GM23338 (cell line): ENCODE measurements around the gene HENMT1. TPM values are rescaled to one million over a fixed set of nuclear protein-coding genes. Genes with fewer than 3 reads are reported as not detected.

ENCODE experiments used
- ATAC-seq: fragments of 200-7000 bp; cut with Tn5 transposase; 3 replicates; pipeline ENCODE4 v1.9.1; 2020
- DNase-seq: peaks from one replicate; pipeline ENCODE4 v3.0.0-alpha.2; 2015; ENCODE audit warnings: low spot score
- H2AFZ ChIP-seq: fragments of 200-600 bp; sonication (generic); 2 replicates; pipeline ENCODE4 v1.8.0; 2016; ENCODE audit warnings: antibody characterized with exemption, mild to moderate bottlenecking, moderate library complexity
- H3F3A ChIP-seq: fragments of 200-600 bp; sonication (generic); replicated peaks from 2 replicates; pipeline ENCODE4 v1.8.0; 2017; ENCODE audit warnings: antibody characterized with exemption, mixed run types, low read depth
- H3K27ac ChIP-seq: fragments of 200-600 bp; sonication (generic); 2 replicates; pipeline ENCODE4 v1.6.1; 2016; ENCODE audit warnings: low read depth
- H3K27me3 ChIP-seq: fragments of 200-600 bp; sonication (generic); 2 replicates; pipeline ENCODE4 v1.8.0; 2016; ENCODE audit warnings: mild to moderate bottlenecking, mixed run types, moderate library complexity; ENCODE audit not compliant: insufficient read depth
- H3K36me3 ChIP-seq: fragments of 200-600 bp; sonication (generic); 2 replicates; pipeline ENCODE4 v1.8.0; 2016; ENCODE audit warnings: mild to moderate bottlenecking; ENCODE audit not compliant: insufficient read depth
- H3K4me1 ChIP-seq: fragments of 200-600 bp; sonication (generic); 2 replicates; pipeline ENCODE4 v1.8.0; 2016; ENCODE audit warnings: mild to moderate bottlenecking, moderate library complexity; ENCODE audit not compliant: insufficient read depth
- H3K4me2 ChIP-seq: fragments of 200-600 bp; sonication (generic); 2 replicates; pipeline ENCODE4 v1.7.1; 2017; ENCODE audit warnings: mixed run types
- H3K4me3 ChIP-seq: fragments of 200-600 bp; sonication (generic); 2 replicates; pipeline ENCODE4 v1.6.1; 2016; ENCODE audit warnings: mixed run types
- H3K79me2 ChIP-seq: fragments of 200-600 bp; sonication (generic); replicated peaks from 2 replicates; pipeline ENCODE4 v1.8.0; 2017; ENCODE audit warnings: mild to moderate bottlenecking; ENCODE audit not compliant: insufficient read depth
- H3K9me2 ChIP-seq: fragments of 200-600 bp; sonication (generic); 2 replicates; pipeline ENCODE4 v1.8.0; 2017; ENCODE audit not compliant: insufficient read depth
- H4K20me1 ChIP-seq: fragments of 200-600 bp; sonication (generic); replicated peaks from 2 replicates; pipeline ENCODE4 v1.8.0; 2017; ENCODE audit warnings: mild to moderate bottlenecking; ENCODE audit not compliant: insufficient read depth
- H3K27ac Mint-ChIP-seq: 2 replicates; pipeline ENCODE4 v1.8.0; 2020; ENCODE audit warnings: inconsistent platforms, mild to moderate bottlenecking, moderate library complexity, mixed read lengths
- H3K27me3 Mint-ChIP-seq: 3 replicates; pipeline ENCODE4 v1.8.0; 2022; ENCODE audit warnings: low read depth, mild to moderate bottlenecking, moderate library complexity, mixed read lengths, inconsistent platforms; ENCODE audit not compliant: insufficient read depth, poor library complexity
- H3K36me3 Mint-ChIP-seq: 3 replicates; pipeline ENCODE4 v1.8.0; 2021; ENCODE audit warnings: low read depth, mild to moderate bottlenecking, inconsistent platforms, moderate library complexity, mixed read lengths
- H3K4me1 Mint-ChIP-seq: 3 replicates; pipeline ENCODE4 v1.8.0; 2020; ENCODE audit warnings: mild to moderate bottlenecking, inconsistent platforms, mixed read lengths
- H3K4me3 Mint-ChIP-seq: 3 replicates; pipeline ENCODE4 v1.8.0; 2021; ENCODE audit warnings: moderate library complexity, mild to moderate bottlenecking, inconsistent platforms, mixed read lengths
- H3K9me3 Mint-ChIP-seq: 3 replicates; pipeline ENCODE4 v1.8.0; 2020; ENCODE audit warnings: moderate library complexity, mild to moderate bottlenecking, inconsistent platforms, mixed read lengths
- CTCF ChIP-seq, 2 experiments: fragments of 200-600 bp in 1 of 2; sonication (generic) in 1 of 2; conservative IDR thresholded peaks; 2 replicates each; pipeline versions ENCODE4 v1.5.1 to v1.6.1; 2016 to 2017; ENCODE audit warnings: antibody characterized with exemption in 2 of 2, low read depth in 2 of 2, mild to moderate bottlenecking in 2 of 2, moderate library complexity in 1 of 2
- ETS1 ChIP-seq: IDR thresholded peaks from 2 replicates; pipeline ENCODE4 v1.6.1; 2016; ENCODE audit warnings: antibody characterized with exemption
- EZH2 ChIP-seq: fragments of 200-600 bp; sonication (generic); IDR thresholded peaks from one replicate; pipeline ENCODE4 v1.8.0; 2017; ENCODE audit warnings: antibody characterized with exemption, mild to moderate bottlenecking, low read depth; ENCODE audit not compliant: unreplicated experiment
- EZH2phosphoT487 ChIP-seq: fragments of 200-600 bp; sonication (generic); IDR thresholded peaks from one replicate; pipeline ENCODE4 v1.8.1; 2018; ENCODE audit warnings: antibody characterized with exemption; ENCODE audit not compliant: unreplicated experiment
- JUNB ChIP-seq: IDR thresholded peaks from one replicate; pipeline ENCODE4 v1.6.1; 2016; ENCODE audit warnings: antibody characterized with exemption; ENCODE audit not compliant: unreplicated experiment
- REST ChIP-seq: IDR thresholded peaks from one replicate; pipeline ENCODE4 v1.6.1; 2018; ENCODE audit warnings: antibody characterized with exemption; ENCODE audit not compliant: unreplicated experiment
- STAT1 ChIP-seq: IDR thresholded peaks from one replicate; pipeline ENCODE4 v1.6.1; 2016; ENCODE audit warnings: antibody characterized with exemption; ENCODE audit not compliant: unreplicated experiment
- ZNF114 ChIP-seq: fragments of 250-450 bp; sonication (Bioruptor Pico); IDR thresholded peaks from 2 replicates; pipeline ENCODE4 v1.5.0; 2020; ENCODE audit warnings: mild to moderate bottlenecking, moderate library complexity
- ZNF331 ChIP-seq: fragments of 250-450 bp; sonication (Bioruptor Pico); IDR thresholded peaks from 2 replicates; pipeline ENCODE4 v1.5.0; 2020; ENCODE audit warnings: low read depth, mild to moderate bottlenecking, moderate library complexity
- polyA plus RNA-seq: library from polyadenylated mRNA; unstranded; fragments of >200 nt; fragmentation: Nextera tagmentation; extraction: Ambion mirVana; gene quantifications from 2 replicates; pipeline ENCODE4 v1.2.1, GENCODE V29; 2016
- total RNA-seq: library from RNA; depleted of rRNA; stranded (reverse); fragments of >200 nt; shearing (Covaris generic); gene quantifications from 2 replicates; pipeline ENCODE4 v1.2.3, GENCODE V29; 2014

The HENMT1 gene
- total and polyA plus RNA-seq, 2 experiments from 2014 or later, result 4.7 to 9.7 TPM

- Mint-ChIP-seq H3K27me3 (peaks cover 16% of the 10 kb centered on the region), H3K4me1 (no peaks in the 10 kb centered on the region; the same call in 2 of the 3 replicates), H3K4me3 (no peak overlapping the region), H3K9me3 (peaks cover 3% of the 10 kb centered on the region; the same call in 2 of the 3 replicates), H3K27ac (no peak overlapping the region), H3K36me3 (peaks cover 2% of the 10 kb centered on the region; the same call in 1 of the 3 replicates)
- Histone ChIP-seq H3K27me3 (peaks cover 21% of the 10 kb centered on the region), H2AFZ (no peak overlapping the region), H3K27ac (no peak overlapping the region), H3K4me2 (no peak overlapping the region), H3K36me3 (no peaks in the 10 kb centered on the region), H3K4me1 (no peaks in the 10 kb centered on the region; the same call in 1 of the 2 replicates), H3K79me2 (no peaks in the 10 kb centered on the region), H3K9me2 (no peaks in the 10 kb centered on the region), H3K4me3 (no peak overlapping the region), H3F3A (no peaks in the 10 kb centered on the region), H4K20me1 (no peaks in the 10 kb centered on the region)
- ATAC-seq, result no peak
- DNase-seq, result no peak
- TF ChIP-seq STAT1, result no peak
- no peak for TF ChIP-seq ETS1
- no peak for TF ChIP-seq ZNF331 (CRISPR knock-in tag)
- no peak for TF ChIP-seq ZNF114
- no peak for TF ChIP-seq JUNB
- no peak for TF ChIP-seq EZH2
- TF ChIP-seq EZH2phosphoT487, result no peak
- no peak for TF ChIP-seq CTCF (conservative IDR thresholded peaks at IDR 0.05; ENCODE audit: low read depth in 2 of 2)
- TF ChIP-seq REST, result no peak
These were observed 2.2 kb upstream of the HENMT1 start for GRCh38 chr1:108663074-108663473.
